T-helper 9 cell (primary cell): ENCODE measurements around the gene FTSJ1.

Source experiments
- DNase-seq: peaks from one replicate; pipeline ENCODE4 v3.0.0-alpha.2; 2020

Gene FTSJ1

GRCh38 chrX:48530736-48531135 is 54.7 kb downstream of the FTSJ1 start:
- no peak for DNase-seq

DNA sequence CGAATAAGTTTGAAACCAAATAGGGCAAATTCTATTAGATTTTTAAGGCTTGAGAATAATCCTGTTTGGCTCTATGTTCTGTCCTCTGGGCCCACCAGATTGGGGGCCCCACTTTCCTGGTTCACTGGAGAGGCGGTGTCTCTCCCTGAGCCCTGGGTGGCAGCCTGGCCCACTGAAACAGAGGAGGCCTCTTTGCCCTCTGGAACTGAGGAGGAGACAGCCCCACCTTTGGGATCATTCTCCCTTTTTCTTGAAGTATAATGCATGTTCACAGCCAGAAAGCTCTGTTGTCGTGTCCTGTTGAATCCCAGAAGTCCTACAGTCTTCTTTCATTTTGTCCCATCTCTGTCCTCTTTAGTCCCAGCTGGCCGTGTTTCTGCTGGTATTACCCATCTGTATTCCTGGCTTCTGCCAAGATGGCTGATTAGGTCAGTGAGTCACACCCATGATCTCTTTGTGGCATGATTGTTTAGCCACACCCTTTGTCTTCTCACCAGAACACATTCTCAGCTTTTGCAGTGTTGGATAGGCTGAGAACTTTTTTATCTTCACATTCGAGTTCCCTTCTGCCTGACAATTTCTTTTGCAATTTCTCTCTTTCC is 55.5 kb downstream of the FTSJ1 start:
- DNase-seq: no peak

- no peak for DNase-seq
Observed at GRCh38 chrX:48532161-48532560, 56.2 kb downstream of the FTSJ1 start.

- no peak for DNase-seq
Observed at GRCh38 chrX:48533165-48533564, 57.2 kb downstream of the FTSJ1 start.
